Occipital lobe (tissue), 2 donors: ENCODE data around the gene UMODL1. TPM values are rescaled to one million over a fixed set of nuclear protein-coding genes. Genes with fewer than 3 reads are reported as not detected.

Experiments
- DNase-seq: peaks from one replicate; lab custom pipeline; 2025; lab: John Stamatoyannopoulos, UW
- total RNA-seq: library from RNA; depleted of rRNA; stranded (reverse); fragments of >200 nt; gene quantifications from one replicate; pipeline ENCODE4 v1.2.3, GENCODE V29; 2014

The UMODL1 gene
- total RNA-seq, 1 donor from 2014 or later: not detected

DNA sequence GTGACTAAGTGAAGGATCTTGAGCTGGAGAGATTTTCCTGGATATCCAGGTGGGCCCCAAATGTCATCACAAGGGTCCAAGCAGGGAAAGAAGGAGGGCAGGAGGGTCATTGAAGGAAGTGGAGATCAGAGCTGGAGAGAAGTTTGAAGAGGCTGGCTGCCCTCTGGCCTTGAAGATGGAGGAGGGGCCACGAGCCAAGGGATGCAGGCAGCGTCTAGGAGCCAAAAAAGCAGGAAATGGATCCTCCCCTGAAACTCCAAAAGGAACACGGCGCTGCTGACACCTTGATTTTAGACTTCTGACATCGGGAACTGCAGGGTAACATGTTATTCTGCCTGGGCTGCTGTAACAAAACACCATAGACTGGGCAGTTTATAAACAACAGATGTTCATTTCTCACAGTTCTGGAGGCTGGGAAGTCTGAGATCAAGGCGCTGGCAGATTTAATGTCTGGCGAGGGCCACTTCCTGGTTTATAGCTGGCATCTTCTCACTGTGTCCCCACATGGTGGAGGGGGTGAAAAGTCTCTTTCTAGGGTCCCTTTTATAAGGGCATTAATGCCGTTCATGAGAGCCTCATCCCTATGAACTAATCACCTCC lies 32.2 kb upstream of the UMODL1 start:
- no peak for DNase-seq

GRCh38 chr21:42039470-42039901 lies 31.6 kb upstream of the UMODL1 start:
- DNase-seq: no peak

- DNase-seq: no peak
These were observed 31.2 kb upstream of the UMODL1 start for GRCh38 chr21:42039911-42040351.

- DNase-seq: no peak
These were observed 30.5 kb upstream of the UMODL1 start for GRCh38 chr21:42040411-42041180.

DNA sequence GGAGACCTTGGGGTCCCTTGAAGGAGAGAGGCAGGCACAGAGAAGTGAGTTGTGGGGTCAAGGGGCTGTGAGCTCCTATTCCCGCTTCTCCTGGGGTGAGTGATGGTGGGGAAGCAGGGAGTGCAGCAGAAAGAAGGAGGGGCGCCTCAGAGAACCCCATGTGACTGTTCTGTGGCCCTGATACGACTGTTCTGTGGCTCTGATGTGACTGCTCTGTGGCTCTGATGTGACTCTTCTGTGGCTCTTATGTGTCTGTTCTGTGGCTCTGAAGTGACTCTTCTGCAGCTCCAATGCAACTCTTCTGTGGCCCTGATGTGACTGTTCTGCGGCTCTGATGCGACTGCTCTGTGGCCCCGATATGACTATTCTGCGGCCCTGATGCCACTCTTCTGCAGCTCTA lies 29.9 kb upstream of the UMODL1 start:
- no peak for DNase-seq

DNA sequence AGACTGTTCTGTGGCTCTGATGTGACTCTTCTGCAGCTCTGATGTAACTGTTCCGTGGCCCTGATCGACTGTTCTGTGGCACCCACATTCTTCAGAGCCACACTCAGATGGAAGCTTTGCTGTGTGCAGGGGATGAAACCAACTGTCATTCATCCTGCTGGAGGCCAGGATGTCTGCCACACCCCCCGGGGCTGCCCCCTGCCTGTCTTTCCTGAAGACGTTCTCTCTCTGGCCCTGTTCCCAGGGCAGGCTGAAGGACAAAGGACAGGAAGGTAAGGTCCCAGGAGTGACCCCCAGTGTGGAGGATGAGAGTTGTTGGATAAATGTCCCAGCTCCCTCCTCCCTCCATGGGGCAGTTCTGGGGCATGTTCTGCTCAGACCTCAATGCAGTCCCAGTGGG lies 29.4 kb upstream of the UMODL1 start:
- DNase-seq: no peak

DNA sequence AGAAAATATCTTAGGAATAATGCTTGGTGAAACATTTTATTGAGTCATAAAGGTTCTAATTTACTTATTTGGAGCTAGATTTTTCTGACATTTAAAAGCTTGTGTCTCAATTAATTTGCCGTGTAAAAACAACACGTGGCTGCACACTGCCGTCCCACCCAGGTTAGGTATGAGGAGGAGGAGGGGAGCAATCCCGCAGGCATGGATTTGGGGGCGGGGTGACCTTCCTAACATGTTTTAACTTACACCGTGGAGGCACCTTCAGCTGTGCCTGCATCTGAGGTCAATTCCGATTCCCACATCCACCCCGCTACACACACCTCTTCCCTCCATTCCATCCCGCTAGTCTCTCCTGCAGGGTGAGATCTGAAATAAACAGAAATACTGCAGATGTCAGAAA lies 28.5 kb upstream of the UMODL1 start:
- no peak for DNase-seq

DNA sequence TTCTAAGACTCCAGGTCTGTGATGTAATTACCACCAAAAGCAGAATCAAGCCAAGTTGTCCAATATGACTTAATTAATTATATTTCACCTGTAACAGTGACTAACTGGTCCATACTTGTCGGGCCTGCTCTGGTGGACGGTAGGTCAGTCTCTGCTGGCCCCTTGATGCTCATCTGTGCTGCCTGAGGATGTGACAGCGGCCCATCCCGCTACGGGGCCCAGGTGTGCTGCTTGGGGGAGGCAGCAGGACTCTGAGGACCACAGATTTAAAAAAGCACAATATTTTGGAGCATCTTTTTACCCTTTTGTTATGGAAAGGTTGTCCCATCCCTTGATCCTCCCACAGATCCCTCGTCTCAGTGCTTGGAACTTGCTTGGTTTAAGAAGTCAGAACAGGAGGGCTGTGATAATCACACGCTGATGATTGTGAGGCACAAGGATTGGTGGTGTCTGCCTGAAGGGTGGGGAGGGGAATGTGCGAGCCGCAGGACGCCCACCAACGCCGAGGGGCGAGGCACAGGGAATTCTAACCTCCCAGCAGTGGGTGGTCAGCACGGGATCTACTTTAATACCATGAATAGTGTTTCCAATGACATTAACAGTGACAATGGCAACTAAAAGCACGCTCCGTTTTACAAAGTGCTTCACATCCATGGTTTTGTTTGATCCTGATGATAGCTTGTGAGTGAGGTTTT lies 27.8 kb upstream of the UMODL1 start:
- no peak for DNase-seq

DNA sequence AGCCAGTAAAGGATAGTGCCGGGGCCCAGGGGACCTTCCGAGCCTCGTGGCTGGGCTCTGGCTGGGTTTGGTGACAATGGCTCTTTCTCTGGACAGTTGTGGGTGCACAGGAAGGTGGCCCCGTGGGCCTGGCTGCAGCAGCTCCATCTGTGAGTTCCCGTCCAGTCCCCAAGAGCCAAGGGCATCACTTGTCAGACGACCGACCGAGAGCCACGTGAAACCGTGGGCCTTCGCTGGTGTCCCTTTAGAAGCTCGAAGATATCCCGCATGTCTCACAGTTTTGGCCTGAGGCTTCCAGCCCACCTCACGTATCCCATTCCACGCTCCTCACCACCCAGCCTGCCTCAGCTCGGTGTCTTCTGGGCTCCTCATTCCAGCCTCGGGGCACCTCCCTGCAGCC lies 27.2 kb upstream of the UMODL1 start:
- DNase-seq: no peak

DNA sequence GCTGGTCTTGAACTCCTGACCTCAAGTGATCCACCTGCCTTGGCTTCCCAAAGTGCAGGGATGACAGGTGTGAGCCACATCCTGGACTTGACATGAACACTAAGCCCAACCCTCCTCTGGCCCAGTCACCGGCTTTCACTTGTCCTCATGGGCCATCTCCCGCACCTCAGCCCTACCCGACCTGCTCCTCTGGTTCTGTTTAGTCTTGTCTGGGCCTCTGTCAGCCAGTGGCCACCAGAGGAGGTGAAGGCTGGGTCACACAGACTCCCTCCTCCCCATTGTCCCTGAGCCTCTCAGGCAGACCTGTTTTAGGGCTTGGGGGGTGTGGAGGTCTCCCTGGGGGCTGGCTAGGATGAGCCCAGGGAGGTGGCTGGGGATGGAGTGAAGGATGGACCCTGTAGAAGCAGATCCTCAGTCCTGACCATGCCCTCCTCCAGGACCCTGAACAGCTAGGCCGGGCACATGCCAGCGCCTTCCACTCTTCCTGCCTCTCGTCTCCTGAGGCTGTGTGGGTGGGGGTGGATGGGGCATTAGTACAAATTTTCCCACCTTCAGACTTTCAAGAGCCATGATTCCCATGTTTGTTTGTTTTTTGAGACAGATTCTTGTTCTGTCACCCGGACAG lies 26.1 kb upstream of the UMODL1 start:
- no peak for DNase-seq

- no peak for DNase-seq
These were observed 23.1 kb upstream of the UMODL1 start for GRCh38 chr21:42047821-42048613.

GRCh38 chr21:42048870-42049577 lies 22.1 kb upstream of the UMODL1 start:
- no peak for DNase-seq

- DNase-seq: no peak
These were observed 21.3 kb upstream of the UMODL1 start for GRCh38 chr21:42049578-42050430.

DNA sequence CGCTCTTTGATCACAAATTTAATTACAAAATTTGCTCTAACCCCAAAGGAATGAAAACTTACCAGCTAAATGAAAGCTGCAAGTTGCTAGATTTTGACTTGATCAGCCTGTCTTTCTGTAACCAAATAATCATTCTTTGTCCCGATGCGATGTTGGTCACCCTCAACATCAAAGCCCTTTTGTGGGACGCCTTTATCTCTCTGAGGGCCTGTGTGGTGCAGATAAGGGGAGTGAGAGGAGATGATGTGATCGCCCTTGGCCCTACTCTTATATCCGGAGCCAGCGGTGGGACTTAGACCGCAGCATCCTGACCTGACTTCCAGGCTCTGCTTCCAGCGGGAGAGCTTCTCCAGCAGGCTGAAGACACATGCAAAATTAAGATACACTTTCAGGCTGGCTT lies 19.3 kb upstream of the UMODL1 start:
- no peak for DNase-seq

DNA sequence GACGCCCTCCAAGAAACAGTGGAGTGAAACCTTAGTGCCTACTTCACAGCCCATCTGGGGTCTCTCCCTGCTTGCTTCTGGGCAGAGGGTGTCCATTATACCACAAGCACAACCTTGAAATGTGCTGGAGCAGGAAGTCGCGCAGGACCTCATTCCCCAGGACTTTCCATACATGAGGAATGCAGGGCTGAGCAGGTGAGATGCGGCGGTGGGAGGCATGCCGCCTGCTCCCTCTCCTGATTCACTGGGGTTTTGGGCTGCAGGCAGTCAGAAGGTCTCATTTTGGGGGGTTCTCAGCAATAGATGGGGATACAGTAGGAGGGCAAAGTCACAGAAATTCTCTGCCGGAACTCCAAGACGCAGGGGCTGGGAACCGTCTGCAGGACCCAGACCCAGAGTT lies 15.7 kb upstream of the UMODL1 start:
- DNase-seq: no peak

GRCh38 chr21:42056468-42056867 lies 14.6 kb upstream of the UMODL1 start:
- DNase-seq: no peak

DNA sequence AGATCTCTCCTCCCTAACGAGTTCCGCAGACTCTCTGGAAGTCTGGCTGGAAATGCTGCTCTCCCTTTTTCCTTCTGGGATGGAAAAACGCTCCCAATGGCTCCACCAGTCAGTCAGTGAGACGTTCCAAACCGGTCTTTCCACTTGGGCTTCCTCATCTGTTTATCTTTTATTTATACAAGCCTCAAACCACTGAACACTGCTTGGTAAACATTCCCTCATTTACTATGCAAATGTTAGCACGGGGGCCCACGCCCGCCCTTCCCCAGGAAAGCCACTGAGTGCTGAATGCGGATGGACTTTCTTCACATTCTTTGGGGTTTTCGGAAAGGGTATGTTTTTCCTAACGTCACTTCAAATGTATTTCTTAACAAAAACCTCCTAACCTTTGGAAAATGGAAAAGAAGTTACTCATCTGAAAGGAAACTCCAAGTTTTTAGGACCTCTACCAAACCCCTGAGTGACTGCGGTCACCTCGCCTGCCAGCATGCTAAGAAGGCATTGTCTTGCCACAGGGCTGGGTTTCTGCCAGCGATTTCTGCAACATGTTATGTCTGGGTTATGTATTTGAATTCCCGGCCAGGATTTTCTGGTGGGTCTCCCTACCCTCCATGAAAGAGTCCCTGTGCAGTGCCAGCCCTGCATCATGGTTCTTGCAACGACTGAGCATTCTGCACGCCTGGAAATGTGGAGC lies 14.0 kb upstream of the UMODL1 start:
- DNase-seq: no peak

DNA sequence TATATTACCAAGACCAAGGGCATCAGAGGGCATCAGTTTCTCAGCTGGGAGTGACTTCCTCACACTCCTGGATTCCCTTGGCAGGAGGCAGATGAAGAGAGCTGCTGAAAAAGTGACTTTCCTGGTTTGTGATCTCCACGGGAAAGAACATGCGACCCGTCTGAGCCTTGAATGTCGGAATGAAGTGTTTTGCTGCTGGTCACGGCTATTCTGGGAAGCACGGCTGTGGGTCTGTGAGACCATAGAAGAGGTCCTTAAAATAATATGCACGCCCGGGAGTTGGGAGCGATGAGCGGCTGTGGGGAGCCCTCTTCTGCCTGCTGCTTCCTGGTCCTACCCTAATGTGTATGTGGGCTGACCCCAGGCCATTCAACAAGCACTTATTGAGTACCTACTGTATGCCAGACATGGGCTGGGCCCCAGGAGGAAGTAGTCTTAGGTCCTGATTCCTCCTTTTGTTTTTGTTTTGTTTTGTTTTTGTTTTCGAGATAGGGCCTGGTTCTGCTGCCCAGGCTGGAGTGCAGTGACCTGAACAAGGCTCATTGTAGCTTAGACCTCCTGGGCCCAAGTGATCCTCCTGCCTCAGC lies 13.2 kb upstream of the UMODL1 start:
- DNase-seq: no peak

DNA sequence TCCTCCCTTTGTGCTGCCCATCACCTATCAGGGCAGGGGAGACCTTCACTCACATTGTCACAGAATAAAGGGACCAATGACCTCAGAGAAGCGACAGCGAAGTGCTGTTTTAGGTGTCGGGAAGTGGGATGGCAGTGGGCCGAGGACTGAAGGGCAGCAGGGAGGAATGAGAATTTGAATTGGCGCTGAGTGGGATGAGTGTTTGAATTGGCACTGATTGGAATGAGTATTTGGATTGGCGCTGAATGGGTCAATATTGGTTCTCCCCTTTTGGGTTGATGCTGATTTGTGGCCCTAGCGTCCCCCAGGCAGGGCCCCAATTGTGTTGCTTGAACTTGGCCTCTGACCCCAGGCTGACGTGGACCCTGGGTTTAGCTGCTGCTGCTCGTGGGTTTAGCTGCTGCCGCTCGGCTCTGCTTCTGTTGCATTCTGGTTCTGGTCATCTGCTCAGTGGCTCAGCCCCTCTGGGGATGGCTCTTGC lies 12.4 kb upstream of the UMODL1 start:
- DNase-seq: no peak
